Activated CD4-positive, CD25-positive, alpha-beta regulatory T cell (primary cell): ENCODE data around the gene YPEL5.

Source experiments
- DNase-seq, 4 experiments: peaks; one replicate each; lab custom pipeline; 2025; lab: John Stamatoyannopoulos, UW

Gene YPEL5

DNA sequence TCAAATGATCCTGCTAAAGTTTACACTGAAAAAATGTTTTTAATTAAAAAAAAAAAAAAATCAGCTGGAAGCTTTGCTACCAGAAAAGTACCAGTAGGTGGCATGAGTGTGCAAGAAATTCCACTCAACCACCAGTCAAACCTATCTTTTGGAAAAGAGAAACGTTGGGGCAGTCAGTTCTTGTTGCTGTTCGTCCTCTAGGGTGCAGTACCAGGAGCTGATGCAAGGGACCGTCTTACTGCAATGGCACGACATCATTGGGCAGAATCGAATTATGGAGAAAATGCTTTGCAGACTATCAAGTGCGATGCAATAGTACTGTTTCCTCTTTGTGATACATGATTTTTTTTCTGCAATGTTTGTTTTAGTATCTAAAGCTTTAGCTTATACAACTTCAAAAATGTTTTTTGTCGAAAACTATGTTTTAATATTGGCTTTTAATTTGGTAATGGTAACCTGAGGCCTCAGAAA is 18.3 kb downstream of the YPEL5 start:
- peak in 3 of 4 experiments; percentile 12 to 27 (median 18) for DNase-seq

DNA sequence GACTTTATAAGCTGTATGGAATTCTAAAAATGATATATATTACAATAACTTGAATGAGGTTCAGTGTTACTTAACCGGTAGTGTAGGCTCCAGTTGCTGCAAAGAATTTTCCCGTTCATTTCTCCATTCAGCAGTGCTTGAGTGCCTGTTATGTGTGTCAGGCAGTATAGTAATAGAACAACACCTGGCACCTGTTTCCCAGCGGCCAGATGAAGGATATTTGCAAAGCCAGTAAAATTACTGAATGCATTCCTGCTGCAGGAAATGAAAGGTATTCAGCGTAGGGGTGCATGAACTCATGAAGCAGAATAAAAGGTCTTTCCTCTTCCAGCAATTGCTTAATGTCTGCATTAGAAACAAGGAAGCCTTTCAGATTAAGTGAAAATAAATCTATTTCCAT is 18.8 kb downstream of the YPEL5 start:
- no peak for DNase-seq

DNA sequence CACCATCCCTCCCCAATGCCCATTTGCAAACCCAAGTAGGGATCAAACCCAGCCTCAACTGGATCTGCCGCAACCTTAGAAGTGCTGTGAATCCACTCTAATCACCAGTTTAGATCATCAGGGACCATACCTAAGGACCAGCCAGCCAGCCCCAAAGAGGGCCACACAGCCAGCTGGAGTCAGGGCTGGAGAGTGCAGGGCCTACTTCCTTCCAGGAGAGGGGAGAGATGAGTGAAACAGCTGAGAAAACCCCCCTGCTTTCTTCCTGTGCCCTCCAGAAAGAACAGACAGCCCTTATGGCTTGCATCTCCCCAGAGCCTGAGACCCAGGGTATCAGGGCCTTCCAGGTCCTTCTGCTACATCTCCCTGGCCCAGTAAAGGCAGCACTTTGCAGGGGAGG is 25.8 kb downstream of the YPEL5 start:
- DNase-seq = no peak

DNA sequence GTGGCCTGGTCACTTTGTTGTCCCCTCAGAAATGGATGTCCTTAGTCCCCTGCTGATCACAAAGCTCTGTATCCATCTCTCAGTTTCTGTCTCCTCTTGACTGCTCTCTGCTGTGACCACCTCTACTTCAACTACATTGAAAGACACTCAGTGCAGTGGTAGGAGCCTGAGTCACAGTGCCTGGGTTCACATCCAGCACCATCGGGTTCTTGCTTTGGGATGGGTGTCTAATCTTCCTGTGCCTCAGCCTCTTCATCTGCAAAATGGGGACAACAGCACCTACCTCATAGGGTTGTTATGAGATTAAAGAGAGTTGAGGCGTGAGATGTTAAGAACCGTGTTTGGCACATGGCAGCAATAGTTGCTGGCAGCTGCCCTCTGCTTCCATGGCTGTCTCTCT is 30.6 kb downstream of the YPEL5 start:
- DNase-seq = no peak

GRCh38 chr2:30177956-30178355 is 31.1 kb downstream of the YPEL5 start:
- no peak for DNase-seq

DNA sequence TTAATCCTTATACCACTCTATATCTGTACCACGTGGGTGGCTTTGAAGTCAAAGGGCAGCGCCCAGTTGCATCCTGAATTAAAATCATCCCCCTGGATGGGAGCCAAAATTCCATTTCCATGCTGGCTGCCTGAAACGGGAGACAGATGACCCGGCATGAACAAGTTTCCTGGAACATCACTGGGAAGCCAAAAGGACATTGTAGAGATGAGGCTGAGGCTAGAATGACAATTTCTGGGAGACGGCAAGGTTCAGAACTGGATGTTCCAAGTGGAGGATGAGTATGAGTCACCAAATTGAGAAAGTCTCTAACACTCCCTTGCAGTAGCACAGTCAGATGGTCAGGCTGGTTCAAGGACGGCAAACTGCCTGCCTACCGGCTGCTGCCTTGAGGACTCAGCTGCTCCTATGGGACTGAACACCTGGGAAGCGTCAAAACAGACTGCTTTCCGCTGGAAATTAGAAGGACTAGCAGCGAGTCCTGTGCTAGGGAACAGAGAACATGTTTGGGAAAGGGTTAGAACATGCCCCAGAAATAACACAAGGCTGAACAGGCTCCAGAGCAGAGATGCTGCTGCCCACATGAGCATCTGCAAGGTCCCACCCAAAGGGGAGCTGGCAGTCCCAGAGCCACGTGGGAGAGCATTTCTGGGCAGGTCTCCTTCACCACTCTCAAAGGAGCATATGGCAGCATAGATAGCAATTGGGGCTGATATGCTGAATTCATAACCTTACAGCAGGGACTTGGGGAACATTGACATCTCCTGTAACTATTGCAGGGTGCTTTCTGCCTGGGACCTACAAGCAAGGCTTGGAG is 32.0 kb downstream of the YPEL5 start:
- no peak for DNase-seq

DNA sequence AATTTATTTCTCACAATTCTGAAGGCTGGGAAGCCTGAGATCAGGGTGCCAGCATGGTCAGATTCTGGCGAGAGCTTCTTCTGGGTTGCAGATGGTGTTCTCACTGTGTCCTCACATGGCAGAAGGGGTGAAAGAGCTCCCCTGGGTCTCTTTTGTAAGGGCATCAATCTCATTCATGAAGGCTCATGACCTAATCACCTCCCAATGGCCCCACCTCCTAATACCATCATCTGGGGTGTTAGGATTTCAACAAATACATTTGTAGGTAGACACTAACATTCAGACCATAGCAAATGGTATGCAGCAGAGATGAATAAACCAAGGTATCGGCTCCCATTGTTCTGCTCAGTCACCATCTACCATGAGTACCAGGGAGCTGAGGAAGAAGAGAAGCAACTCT is 32.7 kb downstream of the YPEL5 start:
- DNase-seq = no peak

GRCh38 chr2:30180226-30180625 is 33.4 kb downstream of the YPEL5 start:
- DNase-seq = no peak

DNA sequence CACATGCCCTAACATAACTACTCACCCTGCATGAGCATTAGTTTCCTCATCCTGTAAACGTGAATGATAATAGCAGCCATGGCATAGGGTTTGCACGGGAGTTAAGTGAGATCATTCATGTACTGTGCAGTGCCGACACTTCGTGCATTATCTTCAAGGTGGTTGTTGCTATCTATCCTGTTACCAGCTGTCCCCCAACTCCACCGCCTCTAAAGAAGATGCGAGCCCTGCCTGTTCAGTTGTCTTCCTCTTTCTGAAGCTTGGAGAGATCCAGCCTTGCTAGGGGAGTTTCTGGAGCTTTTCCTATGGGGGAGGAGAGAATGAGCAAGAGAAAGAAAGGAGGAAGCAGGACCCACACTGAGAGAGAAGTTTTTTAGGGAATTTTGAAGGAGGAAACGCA is 34.4 kb downstream of the YPEL5 start:
- no peak for DNase-seq

DNA sequence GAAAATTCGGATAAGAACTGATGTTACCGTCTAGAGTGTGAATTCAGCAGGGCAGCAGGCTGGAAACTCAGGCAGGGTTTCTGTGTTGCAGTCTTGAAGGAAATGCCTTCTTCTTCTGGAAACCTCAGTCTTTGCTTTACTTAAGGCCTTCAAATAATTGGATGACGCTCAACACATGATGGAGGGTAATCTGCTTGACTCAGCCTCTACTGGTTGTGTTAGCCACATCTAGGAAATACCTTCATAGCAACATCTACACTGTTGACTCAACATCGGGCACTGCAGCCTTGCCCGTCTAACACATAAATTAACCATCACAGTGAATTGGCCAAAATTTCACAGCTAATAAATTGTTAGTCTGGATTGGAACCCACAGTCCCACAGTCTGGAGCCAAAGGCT is 37.2 kb downstream of the YPEL5 start:
- no peak for DNase-seq

- no peak for DNase-seq
These were observed 38.4 kb downstream of the YPEL5 start for GRCh38 chr2:30185178-30185577.

- DNase-seq = no peak
These were observed 41.5 kb downstream of the YPEL5 start for GRCh38 chr2:30188292-30188691.

- DNase-seq = no peak
These were observed 43.8 kb downstream of the YPEL5 start for GRCh38 chr2:30190637-30191036.

GRCh38 chr2:30191107-30191506 is 44.3 kb downstream of the YPEL5 start:
- no peak for DNase-seq

DNA sequence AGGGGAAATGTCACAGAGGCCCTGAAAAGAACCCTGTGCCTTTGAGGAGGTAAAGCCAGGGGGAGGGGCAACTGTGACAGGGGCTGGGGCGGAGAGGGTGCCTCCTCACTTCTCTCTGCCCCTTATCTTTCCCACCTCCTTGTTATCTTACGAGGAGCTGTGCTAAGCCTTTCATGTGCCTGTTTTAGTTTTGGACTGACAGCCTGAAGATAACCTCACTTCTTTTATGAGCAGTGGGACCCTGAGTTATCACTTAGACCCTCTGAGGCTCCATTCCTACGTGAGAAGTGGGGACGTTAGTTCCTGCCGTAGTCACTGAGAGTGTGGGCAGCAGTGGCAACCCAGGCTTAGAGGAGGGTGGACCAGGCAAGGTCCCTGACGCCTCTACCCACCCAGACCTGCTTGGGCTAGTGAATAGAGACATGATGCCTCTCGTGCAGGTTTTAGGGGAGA is 45.0 kb downstream of the YPEL5 start:
- no peak for DNase-seq

- DNase-seq = no peak
These were observed 45.5 kb downstream of the YPEL5 start for GRCh38 chr2:30192314-30192713.

DNA sequence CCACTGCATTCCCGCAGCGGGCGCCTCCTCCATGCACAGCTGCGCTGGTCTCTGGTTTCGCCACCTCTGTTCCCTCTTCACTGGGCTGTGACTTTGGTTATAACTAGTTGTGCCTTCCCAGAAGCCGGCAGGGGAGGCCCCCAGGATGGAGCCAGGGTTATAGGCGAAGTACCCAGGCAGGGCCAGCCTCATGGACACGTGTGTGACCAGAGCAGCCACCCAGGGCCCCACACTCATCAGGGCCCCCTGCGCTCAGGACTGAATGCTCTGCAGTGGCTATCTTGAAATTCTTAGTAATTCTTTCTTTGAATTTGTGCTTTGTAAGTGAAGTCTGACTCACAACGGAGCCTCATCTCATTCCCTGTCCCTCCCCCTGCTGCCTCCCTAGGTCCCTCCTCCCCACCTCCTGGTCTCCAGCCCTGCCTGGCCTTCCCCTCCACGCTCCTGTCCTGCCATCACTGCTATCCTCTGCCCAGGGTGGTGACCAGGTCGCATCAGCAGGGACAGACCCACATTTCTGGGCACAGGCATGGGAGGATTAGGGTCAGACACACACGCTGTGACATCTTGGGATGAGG is 46.4 kb downstream of the YPEL5 start:
- no peak for DNase-seq

DNA sequence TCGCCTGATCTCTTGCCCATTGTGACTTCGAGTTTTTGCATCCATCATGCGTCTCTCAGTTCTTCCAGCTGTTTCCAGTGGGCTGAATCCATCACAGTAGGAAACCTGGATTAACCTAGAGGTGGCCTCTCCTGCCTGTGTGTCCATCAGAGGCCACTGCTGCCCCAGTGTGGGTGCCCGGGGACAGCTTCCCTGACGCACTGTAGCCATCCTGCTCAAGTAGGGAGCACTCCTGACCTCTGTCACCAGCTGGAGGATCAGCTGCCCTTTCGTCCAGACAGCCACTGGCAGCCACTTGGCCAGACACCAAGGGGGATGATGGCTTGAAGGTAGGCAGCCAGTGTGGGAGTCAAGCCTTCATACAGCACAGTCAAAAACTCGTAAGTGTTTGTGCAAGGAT is 47.6 kb downstream of the YPEL5 start:
- no peak for DNase-seq

- no peak for DNase-seq
These were observed 48.2 kb downstream of the YPEL5 start for GRCh38 chr2:30195016-30195415.

GRCh38 chr2:30197570-30198192 is 50.9 kb downstream of the YPEL5 start:
- DNase-seq = no peak

- DNase-seq = no peak
These were observed 55.2 kb downstream of the YPEL5 start for GRCh38 chr2:30201990-30202389.

- DNase-seq = no peak
These were observed 56.3 kb downstream of the YPEL5 start for GRCh38 chr2:30203156-30203555.

DNA sequence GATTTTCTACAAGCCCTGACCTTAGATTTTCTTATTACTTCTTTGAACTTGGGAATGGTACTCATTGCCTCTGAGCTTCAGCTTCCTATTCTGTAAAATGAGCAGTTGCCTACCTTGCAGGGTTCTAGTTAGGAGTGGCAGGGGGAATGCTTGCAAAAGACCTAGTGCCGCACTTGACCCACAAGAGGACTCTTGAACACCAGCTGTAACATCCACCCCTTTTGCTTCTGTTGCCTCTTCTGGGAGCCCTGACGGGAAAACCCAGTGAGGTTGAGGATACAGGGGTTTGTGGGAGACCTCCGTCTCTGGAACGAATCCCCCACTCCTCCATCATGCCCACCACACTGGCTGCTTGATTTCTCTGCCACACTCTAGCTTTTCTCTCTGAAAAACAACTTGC is 57.5 kb downstream of the YPEL5 start:
- DNase-seq = no peak
